GM18909 (cell line): ENCODE results near the gene BCL3.

Experiments
- ATAC-seq: cut with Tn5 transposase; IDR thresholded peaks from one replicate; pipeline ENCODE4 v1.9.1; 2021; ENCODE audit warnings: mild to moderate bottlenecking; ENCODE audit not compliant: unreplicated experiment, poor library complexity

The BCL3 gene

GRCh38 chr19:44741258-44741731, 7.2 kb upstream of the BCL3 start:
- no peak for ATAC-seq

- ATAC-seq: no peak
Observed at GRCh38 chr19:44741841-44742329, 6.6 kb upstream of the BCL3 start.

GRCh38 chr19:44742330-44743061, 6.0 kb upstream of the BCL3 start:
- ATAC-seq: no peak

GRCh38 chr19:44744871-44745332, 3.6 kb upstream of the BCL3 start:
- ATAC-seq: no peak

GRCh38 chr19:44745341-44745831, 3.1 kb upstream of the BCL3 start:
- ATAC-seq: no peak

GRCh38 chr19:44745887-44746600, 2.5 kb upstream of the BCL3 start:
- no peak for ATAC-seq

- ATAC-seq: no peak
Observed at GRCh38 chr19:44746616-44746945, 1.9 kb upstream of the BCL3 start.

- ATAC-seq: peak; percentile 37
Observed at GRCh38 chr19:44746946-44747738, 1.4 kb upstream of the BCL3 start.

- ATAC-seq: peak; percentile 11
Observed at GRCh38 chr19:44747739-44748425, 626 bp upstream of the BCL3 start.

- no peak for ATAC-seq
Observed at GRCh38 chr19:44749292-44749691, 784 bp downstream of the BCL3 start.

- no peak for ATAC-seq
Observed at GRCh38 chr19:44749994-44750393, 1.5 kb downstream of the BCL3 start.

- ATAC-seq: no peak
Observed at GRCh38 chr19:44752123-44752815, 3.8 kb downstream of the BCL3 start.

- peak; percentile 79 for ATAC-seq
Observed at GRCh38 chr19:44752816-44753625, 4.5 kb downstream of the BCL3 start.

GRCh38 chr19:44753626-44753931, 5.1 kb downstream of the BCL3 start:
- no peak for ATAC-seq

GRCh38 chr19:44753932-44754749, 5.6 kb downstream of the BCL3 start:
- ATAC-seq: no peak

GRCh38 chr19:44754750-44755080, 6.2 kb downstream of the BCL3 start:
- no peak for ATAC-seq

- no peak for ATAC-seq
Observed at GRCh38 chr19:44755219-44755618, 6.7 kb downstream of the BCL3 start.

- no peak for ATAC-seq
Observed at GRCh38 chr19:44756089-44756562, 7.6 kb downstream of the BCL3 start.
